ENCODE measurements around the gene TLE5. TPM values are rescaled to one million over a fixed set of nuclear protein-coding genes. Genes with fewer than 3 reads are reported as not detected.

Gene TLE5
- total and polyA plus RNA-seq, 2 experiments from 2014 or later = 487 to 612 TPM

DNA sequence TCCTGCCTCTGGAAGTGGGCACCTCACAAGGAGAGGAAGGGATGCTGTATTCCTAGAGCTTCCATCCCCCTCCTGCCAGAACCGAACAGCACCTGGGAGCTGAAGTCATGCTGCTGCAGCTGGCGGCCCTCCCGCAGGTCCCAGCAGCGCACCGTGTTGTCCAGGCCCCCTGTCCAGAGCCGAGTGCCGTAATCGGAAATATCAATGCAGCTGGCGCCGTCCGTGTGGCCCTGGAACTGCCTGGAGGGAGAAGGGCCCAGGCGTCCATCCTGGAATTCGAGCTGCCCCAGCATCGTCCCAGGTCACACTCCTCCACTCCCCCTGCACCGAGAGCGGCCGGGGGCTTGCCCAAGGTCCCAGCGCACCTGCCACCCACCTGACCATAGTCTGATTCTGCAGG, 57.0 kb downstream of the TLE5 start:
- H3K36me3 ChIP-seq = peaks cover 20% of the 10 kb centered on the region
- H3K27me3 ChIP-seq = no peaks in the 10 kb centered on the region
- H3K4me1 ChIP-seq (ENCODE audit: low read depth) = no peaks in the 10 kb centered on the region
- H3K4me3 ChIP-seq = no peak overlapping the region
- TF ChIP-seq, protein P1, sequence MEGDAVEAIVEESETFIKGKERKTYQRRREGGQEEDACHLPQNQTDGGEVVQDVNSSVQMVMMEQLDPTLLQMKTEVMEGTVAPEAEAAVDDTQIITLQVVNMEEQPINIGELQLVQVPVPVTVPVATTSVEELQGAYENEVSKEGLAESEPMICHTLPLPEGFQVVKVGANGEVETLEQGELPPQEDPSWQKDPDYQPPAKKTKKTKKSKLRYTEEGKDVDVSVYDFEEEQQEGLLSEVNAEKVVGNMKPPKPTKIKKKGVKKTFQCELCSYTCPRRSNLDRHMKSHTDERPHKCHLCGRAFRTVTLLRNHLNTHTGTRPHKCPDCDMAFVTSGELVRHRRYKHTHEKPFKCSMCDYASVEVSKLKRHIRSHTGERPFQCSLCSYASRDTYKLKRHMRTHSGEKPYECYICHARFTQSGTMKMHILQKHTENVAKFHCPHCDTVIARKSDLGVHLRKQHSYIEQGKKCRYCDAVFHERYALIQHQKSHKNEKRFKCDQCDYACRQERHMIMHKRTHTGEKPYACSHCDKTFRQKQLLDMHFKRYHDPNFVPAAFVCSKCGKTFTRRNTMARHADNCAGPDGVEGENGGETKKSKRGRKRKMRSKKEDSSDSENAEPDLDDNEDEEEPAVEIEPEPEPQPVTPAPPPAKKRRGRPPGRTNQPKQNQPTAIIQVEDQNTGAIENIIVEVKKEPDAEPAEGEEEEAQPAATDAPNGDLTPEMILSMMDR (IDR thresholded peaks at IDR 0.05; ENCODE audit: low read depth, low read length) = no peak
- H3K9me3 ChIP-seq (ENCODE audit: low read depth) = no peaks in the 10 kb centered on the region
- H3K27ac ChIP-seq = no peak overlapping the region
- no peak for DNase-seq (ENCODE audit: low read depth in 1 of 2, low spot score in 1 of 2)

DNA sequence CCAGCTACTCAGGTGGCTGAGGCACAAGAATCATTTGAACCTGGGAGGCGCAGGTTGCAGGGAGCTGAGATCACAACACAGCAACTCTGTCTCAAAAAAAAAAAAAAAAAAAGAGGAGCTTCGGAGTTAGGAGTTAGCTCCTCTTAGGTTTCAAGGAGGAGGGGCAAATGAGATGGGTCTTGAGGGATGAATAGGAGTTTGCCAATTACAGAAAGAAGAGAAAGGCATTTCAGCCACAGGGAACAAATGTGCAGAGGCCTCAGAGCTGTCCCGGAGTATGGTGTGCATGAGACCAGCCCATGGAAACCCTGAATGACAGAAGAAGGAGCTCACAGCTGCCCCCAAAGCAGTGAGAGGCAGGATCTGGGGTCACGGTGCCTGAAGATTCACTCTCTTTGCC, 57.8 kb downstream of the TLE5 start:
- peaks cover 20% of the 10 kb centered on the region for H3K36me3 ChIP-seq
- no peaks in the 10 kb centered on the region for H3K4me1 ChIP-seq (ENCODE audit: low read depth)
- no peaks in the 10 kb centered on the region for H3K9me3 ChIP-seq (ENCODE audit: low read depth)
- no peak for DNase-seq (ENCODE audit: low read depth in 1 of 2, low spot score in 1 of 2)
- TF ChIP-seq, protein P1 (IDR thresholded peaks at IDR 0.05; ENCODE audit: low read depth, low read length) = no peak
- H3K27me3 ChIP-seq = no peaks in the 10 kb centered on the region
- no peak overlapping the region for H3K4me3 ChIP-seq
- H3K27ac ChIP-seq = no peak overlapping the region

DNA sequence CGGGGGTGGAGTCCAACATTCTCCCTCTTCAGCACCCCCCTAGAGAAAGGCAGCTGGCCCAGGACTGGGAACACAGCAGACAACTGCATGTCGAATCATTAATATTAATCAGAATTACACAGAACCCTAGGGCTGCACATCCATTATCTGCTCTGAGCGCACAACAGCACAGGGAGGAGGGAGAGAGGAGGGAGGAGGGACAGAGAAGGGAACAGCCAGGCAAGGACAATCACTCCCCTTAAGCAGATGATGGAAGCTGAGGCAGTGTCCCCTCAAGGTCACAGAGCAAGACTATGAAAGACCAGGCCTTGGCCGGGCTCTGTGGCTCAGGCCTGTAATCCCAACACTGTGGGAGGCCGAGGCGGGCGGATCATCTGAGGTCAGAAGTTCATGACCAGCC, 59.2 kb downstream of the TLE5 start:
- H3K36me3 ChIP-seq = peaks cover 14% of the 10 kb centered on the region
- TF ChIP-seq, protein P1 (IDR thresholded peaks at IDR 0.05; ENCODE audit: low read depth, low read length) = no peak
- no peaks in the 10 kb centered on the region for H3K27me3 ChIP-seq
- DNase-seq (ENCODE audit: low read depth in 1 of 2, low spot score in 1 of 2) = no peak
- H3K9me3 ChIP-seq (ENCODE audit: low read depth) = no peaks in the 10 kb centered on the region
- no peaks in the 10 kb centered on the region for H3K4me1 ChIP-seq (ENCODE audit: low read depth)
- no peak overlapping the region for H3K27ac ChIP-seq
- H3K4me3 ChIP-seq = no peak overlapping the region

Other genes with a start within 250 kb of the TLE5 start
- gene ZNF554, start 242.6 kb downstream of the TLE5 start, total RNA-seq = 11.6 and 18.2 TPM in 2 replicates
- gene ZNF554, start 242.6 kb downstream of the TLE5 start, polyA plus RNA-seq = 11.1 and 12.4 TPM in 2 replicates
- 8.7 and 9.5 TPM in 2 replicates for gene ZNF555, start 221.0 kb downstream of the TLE5 start, total RNA-seq
- 9.0 and 15.2 TPM in 2 replicates for gene ZNF555, start 221.0 kb downstream of the TLE5 start, polyA plus RNA-seq
- 0.04 and 0.21 TPM in 2 replicates for gene ZNF556, start 195.2 kb downstream of the TLE5 start, total RNA-seq
- gene ZNF556, start 195.2 kb downstream of the TLE5 start, polyA plus RNA-seq = 0.09 TPM in 1 of 2 replicates, not detected in the other
- 2.1 and 4.1 TPM in 2 replicates for gene ZNF57, start 161.6 kb downstream of the TLE5 start, total RNA-seq
- 4.4 and 5.4 TPM in 2 replicates for gene ZNF57, start 161.6 kb downstream of the TLE5 start, polyA plus RNA-seq
- gene ZNF77, start 117.5 kb downstream of the TLE5 start, total RNA-seq = 4.4 and 4.7 TPM in 2 replicates
- gene ZNF77, start 117.5 kb downstream of the TLE5 start, polyA plus RNA-seq = 2.6 and 7.7 TPM in 2 replicates
- gene TLE6, start 84.9 kb downstream of the TLE5 start, total RNA-seq = 30.3 and 35.4 TPM in 2 replicates
- gene TLE6, start 84.9 kb downstream of the TLE5 start, polyA plus RNA-seq = 42.8 and 45.8 TPM in 2 replicates
- gene TLE2, start 33.2 kb downstream of the TLE5 start, total RNA-seq = 71.1 and 95.9 TPM in 2 replicates
- 102 and 105 TPM in 2 replicates for gene TLE2, start 33.2 kb downstream of the TLE5 start, polyA plus RNA-seq
- 36.5 and 47.5 TPM in 2 replicates for gene GNA11, start 31.9 kb upstream of the TLE5 start, total RNA-seq
- 60.8 and 63.3 TPM in 2 replicates for gene GNA11, start 31.9 kb upstream of the TLE5 start, polyA plus RNA-seq
- gene GNA15, start 73.5 kb upstream of the TLE5 start, total RNA-seq = 0.12 TPM in 1 of 2 replicates, not detected in the other
- gene GNA15, start 73.5 kb upstream of the TLE5 start, polyA plus RNA-seq = not detected in 2 replicates
- gene S1PR4, start 116.3 kb upstream of the TLE5 start, total RNA-seq = not detected in 2 replicates
- 0.11 TPM in 1 of 2 replicates, not detected in the other for gene S1PR4, start 116.3 kb upstream of the TLE5 start, polyA plus RNA-seq
- 30.6 and 40.0 TPM in 2 replicates for gene NCLN, start 123.4 kb upstream of the TLE5 start, total RNA-seq
- gene NCLN, start 123.4 kb upstream of the TLE5 start, polyA plus RNA-seq = 36.2 and 55.7 TPM in 2 replicates
- gene CELF5, start 162.2 kb upstream of the TLE5 start, total RNA-seq = 3.1 and 8.4 TPM in 2 replicates
- gene CELF5, start 162.2 kb upstream of the TLE5 start, polyA plus RNA-seq = 4.5 and 7.2 TPM in 2 replicates